GM12874 (cell line): ENCODE results near the gene IQCE.

Experiments
- CTCF ChIP-seq: IDR thresholded peaks from 2 replicates; pipeline ENCODE4 v1.5.1; 2011; ENCODE audit warnings: low read depth, mild to moderate bottlenecking, control low read depth, low read length, moderate library complexity; ENCODE audit not compliant: insufficient read depth

The IQCE gene

GRCh38 chr7:2546776-2547586 is 11.8 kb upstream of the IQCE start:
- TF ChIP-seq CTCF = no peak

GRCh38 chr7:2551418-2551817 is 7.4 kb upstream of the IQCE start:
- no peak for TF ChIP-seq CTCF

GRCh38 chr7:2553108-2553507 is 5.7 kb upstream of the IQCE start:
- no peak for TF ChIP-seq CTCF

- TF ChIP-seq CTCF = no peak
These were observed 4.8 kb upstream of the IQCE start for GRCh38 chr7:2553831-2554581.

- TF ChIP-seq CTCF = peak; percentile 27
These were observed 4.1 kb upstream of the IQCE start for GRCh38 chr7:2554661-2555111.

- peak; percentile 69 for TF ChIP-seq CTCF
These were observed 3.4 kb upstream of the IQCE start, which contains the start of gene BRAT1 for GRCh38 chr7:2555121-2556052. BRAT1 (minus strand) TSS chr7:2555524; CDS start chr7:2554431, 1,093 bp downstream.
